GM19035 (cell line): ENCODE measurements around the gene TMEM184A.

ENCODE experiments used
- ATAC-seq: cut with Tn5 transposase; IDR thresholded peaks from one replicate; pipeline ENCODE4 v1.9.1; 2021; ENCODE audit not compliant: unreplicated experiment

The TMEM184A gene

GRCh38 chr7:1540776-1541271 is 15.2 kb downstream of the TMEM184A start:
- no peak for ATAC-seq

- no peak for ATAC-seq
These were observed 15.9 kb downstream of the TMEM184A start for GRCh38 chr7:1539882-1540775.

DNA sequence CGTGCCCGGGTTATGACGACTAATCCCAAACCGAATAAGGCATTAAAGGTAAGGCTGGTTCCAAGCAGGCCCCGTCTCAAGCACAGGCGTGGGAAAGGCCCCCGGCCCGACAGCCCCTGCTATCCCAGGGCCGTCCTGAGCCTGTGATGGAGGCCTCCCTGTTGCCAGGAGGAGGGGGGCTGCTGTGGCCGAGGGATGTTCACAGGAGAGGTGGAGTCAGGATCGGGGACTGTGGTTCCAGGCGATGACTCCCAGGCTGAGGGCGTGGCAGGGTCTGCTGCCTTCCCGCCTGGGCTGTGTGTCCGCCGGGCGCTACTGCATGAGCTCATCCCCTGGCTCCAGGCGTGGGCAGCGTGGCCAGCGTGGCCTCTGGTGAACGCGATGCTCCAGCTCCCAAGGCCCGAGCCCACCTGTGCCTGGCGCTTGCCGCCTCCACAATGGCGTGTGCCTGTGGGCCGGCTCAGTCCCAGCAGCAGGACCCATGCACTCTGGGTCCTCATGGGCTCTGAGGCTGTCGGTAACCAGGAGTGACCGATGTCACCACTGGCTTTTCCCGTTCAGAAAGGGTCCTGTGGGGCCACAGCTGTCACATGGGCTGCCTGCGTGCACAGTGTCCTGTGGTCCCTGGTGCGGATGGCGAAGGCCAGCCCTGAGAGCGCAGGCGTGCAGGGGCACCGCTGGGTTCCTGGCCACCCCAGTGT is 16.7 kb downstream of the TMEM184A start:
- ATAC-seq: no peak

DNA sequence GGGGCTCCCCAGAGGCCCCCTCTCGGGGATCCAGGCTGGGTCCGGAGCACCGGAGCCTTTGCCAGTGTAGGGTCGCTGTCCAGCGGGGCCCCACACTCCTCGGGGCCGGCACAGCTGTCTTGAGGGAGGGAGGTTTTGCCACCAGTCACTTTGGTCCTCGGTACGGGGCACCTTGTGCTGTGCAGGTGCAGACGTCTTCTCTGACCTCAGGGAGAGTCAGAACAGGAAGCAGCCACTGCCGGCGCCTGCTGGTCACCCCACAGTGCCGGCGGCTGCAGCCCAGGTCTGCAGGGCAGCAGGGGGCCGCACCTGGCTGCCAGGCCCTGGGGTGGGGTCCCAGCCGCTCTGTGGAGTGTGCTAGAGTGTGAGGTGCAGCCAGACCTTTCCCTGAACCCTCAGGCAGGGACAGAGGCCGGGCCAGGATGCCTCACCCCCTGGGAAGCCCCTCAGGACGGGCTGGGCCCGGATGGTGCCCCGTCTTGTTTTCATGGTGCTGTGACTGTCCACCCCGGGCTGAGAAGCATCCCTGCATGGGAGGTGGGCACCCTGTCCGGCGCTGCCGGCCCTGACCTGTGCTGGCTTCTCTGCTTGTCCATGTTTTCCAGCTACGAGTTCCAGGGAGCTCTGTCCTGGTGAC is 17.3 kb downstream of the TMEM184A start:
- no peak for ATAC-seq

GRCh38 chr7:1537535-1538412 is 18.2 kb downstream of the TMEM184A start:
- ATAC-seq: no peak

DNA sequence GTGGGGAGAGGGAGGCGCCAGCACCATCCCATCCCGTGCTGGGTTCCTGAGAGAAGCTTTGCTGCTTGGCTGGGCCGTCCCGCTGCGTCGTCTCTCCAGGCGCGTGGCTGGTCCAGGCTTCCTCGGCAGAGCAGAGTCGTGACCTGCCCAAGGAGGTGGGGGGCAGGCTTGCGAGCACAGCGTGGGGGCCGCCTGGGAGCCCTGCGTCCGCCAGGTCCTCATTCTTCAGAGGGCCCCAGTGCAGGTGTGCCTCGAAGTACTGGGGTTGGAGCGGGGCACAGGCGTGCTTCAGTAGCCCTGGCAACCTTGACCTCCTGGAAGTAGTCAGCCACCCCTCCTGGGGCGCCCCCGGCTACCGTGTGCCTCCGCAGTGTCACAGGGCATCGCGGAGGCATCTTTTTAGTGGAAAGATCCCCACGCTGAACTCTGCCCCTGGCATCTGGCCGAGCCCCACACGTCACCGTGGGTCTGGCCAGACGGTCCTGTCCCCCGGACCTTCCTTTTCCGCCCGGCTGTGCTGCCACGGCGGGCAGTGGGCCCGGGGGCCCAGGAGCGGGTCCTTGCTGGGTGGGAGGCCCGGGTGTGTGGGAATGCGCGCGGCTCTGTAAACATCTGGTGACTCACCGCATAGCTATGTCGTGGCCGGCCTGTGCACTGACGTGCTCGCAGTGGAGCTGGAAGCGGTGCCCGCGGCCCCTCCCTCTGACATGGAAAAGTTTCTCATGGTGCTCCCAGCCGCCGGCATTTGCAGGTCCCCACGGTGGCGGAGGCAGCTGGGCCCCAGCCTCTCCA is 19.1 kb downstream of the TMEM184A start:
- ATAC-seq: no peak

GRCh38 chr7:1536455-1536742 is 19.6 kb downstream of the TMEM184A start:
- ATAC-seq: no peak

DNA sequence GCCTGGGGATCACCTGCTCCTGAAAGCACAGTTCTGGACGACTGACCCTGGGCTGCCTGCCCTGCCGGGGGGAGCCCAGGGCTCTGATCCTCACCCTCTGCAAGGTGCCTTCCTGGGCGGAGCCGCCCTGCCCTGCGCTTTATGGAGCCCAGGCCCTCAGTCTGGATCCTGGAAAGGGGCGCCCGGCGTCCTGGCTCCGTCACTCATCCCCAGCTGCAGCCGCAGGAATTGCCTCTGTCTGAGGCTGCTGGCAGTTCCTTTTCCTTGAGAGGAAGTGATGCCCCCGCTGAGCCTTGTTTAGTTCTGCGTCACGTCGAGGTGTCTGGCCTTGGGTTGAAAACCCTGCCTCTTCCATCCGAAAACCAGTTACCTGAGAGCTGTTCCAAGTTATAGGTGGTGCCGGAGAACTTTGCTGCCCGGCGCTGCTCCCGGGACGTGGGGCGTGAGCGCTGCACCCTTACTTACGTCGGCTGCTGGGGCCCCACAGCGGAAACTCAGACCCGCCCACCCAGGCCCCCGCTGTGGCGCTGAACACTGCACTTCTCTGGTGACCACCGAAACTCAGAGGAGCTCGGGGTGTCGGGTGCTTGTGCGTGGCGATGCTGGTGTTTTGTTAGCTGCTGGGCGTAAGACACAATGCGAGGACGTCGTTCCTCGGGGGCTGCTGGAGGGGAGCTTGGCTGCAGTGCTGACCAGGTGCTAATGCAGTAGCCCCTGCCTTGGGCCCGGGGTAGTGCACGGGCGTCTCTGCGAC is 20.1 kb downstream of the TMEM184A start:
- ATAC-seq: no peak

GRCh38 chr7:1535100-1535458 is 20.9 kb downstream of the TMEM184A start:
- no peak for ATAC-seq

DNA sequence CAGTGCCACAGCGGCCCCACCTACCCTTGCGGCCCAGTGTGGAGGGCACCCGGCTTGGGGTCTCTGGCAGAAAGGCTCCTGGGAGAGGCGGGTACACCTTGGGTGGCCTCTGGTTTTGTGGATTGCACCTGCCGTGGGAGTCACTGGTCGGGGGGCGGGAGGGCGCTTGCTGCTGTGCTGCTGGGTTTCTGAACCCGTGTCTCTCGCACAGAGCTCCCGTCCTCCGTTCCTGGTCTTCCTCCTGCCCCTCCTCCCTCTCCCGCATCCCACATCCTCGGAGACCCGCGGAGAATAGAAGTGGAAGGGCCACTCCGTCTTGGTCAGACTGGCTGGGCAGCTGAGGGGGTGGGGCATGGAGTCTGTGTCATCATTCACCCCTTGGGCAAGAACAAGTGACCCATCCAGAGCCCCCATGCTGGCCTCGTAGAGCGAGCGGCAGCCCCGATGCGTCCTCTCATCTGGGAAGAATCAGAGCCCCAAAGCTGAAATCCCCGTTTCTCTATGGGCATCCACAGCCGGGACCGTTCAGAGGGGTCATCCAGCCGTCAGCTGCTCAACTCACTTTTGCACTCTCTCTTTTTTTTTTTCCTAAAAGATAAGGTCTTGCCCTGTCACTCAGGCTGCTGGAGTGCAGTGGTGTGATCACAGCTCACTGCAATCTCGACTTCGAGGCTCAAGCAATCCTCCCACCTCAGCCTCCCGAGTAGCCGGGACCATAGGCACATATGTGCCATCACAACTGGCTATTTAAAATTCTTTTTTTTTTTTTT is 21.5 kb downstream of the TMEM184A start:
- ATAC-seq: no peak

DNA sequence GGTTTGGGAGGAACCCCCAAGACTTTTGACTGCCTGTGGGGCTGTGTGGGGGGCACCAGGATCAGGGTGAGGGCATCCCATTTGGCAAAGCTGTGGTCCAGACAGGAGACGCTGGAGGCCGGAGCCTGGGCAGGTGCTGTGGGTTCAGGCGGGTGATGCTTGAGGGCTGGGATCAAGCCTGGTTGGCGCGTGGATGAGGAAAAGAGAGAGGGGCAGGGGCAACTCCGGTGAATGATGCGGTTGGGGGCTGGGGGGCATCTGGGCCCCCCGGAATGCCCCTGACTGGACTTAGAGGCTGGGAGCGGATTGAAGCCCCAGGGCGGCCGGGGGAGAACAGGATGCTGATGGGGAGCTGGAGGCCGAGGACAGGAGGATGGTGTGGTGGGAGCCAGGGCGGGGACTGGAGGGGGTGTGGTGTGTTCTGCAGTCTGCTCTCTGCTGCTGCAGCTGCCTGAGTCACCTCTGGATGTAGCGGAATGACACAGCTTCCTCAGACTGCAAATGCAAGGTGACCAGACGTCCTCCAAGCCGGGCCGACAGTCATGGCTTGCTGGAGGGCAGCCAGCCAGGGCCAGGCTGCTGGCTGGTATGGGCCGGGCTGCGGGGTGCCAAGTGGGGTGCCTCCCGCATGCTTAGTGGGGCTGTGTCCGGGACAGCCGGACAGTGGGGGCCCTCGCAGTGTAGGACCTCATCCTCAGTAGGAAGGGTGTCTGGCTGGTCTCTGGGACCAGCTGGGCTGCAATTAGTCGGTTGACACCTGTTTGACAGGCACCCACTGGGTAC is 22.3 kb downstream of the TMEM184A start:
- ATAC-seq: no peak

- no peak for ATAC-seq
These were observed 22.8 kb downstream of the TMEM184A start for GRCh38 chr7:1533255-1533546.

- ATAC-seq: no peak
These were observed 23.4 kb downstream of the TMEM184A start for GRCh38 chr7:1532456-1533254.

GRCh38 chr7:1531979-1532455 is 24.0 kb downstream of the TMEM184A start:
- ATAC-seq: no peak

GRCh38 chr7:1531263-1531978 is 24.6 kb downstream of the TMEM184A start:
- ATAC-seq: no peak

DNA sequence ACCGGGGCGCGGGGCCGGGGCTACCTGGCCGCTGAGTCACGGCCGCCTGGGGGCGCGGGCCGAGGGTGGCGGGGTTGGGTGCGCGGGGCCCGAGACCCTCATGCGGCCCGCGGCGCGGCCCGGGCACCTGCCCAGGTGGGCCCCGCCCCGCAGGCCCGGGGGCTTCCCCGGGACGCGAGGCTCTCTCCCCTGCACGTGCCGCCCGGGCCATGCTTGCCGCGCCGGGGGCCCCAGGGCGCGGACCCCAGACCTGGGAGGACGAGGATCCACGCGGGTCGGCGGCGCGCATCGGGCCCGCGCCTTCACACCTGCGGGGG is 25.1 kb downstream of the TMEM184A start:
- peak; percentile 12 for ATAC-seq
